GM11168 (cell line): ENCODE data around the gene TNFRSF4.

ENCODE experiments used
- in situ Hi-C: fragments of 300-500 bp; cut with MboI; formaldehyde crosslinking; loops from one replicate; pipeline ENCODE4 v1.12.0; 2022; ENCODE audit warnings: low sequenced_read_pairs; ENCODE audit not compliant: unreplicated experiment

The TNFRSF4 gene

DNA sequence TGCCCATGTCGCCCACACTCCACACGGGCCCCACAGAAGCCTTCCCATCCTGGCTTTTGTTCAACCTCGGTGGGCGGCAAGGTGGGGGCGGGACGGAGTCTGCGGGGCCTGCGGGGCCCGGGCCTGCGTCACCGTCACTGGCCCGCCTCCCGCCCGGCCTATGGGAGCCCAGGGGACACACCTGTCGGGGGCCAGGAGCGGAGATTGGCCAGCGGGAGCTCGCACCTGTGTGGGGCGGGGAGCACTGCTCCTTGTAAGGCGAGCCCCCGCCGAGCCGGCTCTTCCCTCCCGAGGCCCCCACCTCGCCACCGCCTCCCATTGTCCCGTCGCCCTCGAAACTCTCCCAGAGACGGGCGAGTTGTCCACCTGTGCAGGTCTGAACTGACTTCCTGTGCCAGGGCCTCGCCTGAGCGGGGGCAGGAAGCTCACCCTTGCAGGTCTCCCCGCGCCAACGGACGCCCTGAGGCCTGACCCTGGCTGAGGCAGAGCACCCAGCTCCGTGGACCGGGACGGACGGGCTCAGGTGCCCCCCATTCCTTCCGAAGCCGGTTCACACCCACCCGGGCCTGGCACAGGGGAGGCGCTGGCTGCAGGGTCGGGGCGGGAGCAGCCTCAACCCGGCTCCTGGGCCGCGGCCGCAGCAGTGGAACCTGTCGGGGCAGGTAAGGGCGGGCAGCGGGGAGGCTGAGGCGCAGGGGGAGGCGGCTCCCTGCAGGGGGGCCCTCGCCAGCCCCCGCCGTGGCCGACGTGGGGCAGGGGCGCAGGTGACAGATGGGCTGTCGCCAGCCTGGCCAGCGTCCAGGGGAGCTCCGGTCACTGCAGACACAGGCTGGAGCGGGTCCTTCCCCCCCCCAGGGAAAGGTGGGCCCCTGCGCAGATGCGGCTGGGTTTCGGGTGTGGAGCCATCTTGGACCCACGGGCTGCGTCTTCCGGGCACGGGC is 51.1 kb downstream of the TNFRSF4 start:
- in situ Hi-C loops, result no loop called here

DNA sequence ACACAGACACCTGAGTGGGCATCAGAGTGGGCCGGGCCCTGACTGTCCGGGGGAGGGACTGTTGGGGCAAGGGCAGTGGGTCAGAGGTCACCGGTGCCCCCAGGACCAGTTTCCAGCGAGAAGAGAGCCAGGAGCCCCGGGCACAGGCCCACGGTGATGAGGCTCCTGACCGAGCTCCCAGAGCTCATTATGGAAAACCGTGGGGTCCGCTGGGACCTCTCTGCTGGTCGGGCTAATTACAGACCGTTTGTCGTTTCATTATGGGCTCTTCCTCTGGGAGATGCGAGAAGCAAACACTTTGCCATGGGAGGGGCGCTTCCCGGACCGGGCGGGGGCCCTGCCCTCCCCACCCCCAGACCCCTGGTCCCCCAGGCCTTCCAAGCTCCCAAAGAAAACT is 52.3 kb downstream of the TNFRSF4 start:
- in situ Hi-C loops, result no loop called here
